GM19467 (cell line): ENCODE data around the gene KAT2B.
A peak's percentile ranks its signal among the peaks of the same experiment; 100 is the strongest.
"Not testable (repeated sequence)": the region's sequence is repeated elsewhere in the genome, so short reads cannot be mapped to it uniquely, and the experiment has no call there.

Source experiments
- ATAC-seq: cut with Tn5 transposase; IDR thresholded peaks from one replicate; pipeline ENCODE4 v1.9.1; 2021; ENCODE audit warnings: mild to moderate bottlenecking, moderate library complexity; ENCODE audit not compliant: unreplicated experiment

The KAT2B gene

GRCh38 chr3:20039765-20040547 lies at the start of gene KAT2B:
TSS of gene KAT2B (plus strand) at chr3:20040446. CDS start at chr3:20040478, 32 bp downstream.
- peak; percentile 54 for ATAC-seq

- no peak for ATAC-seq
Observed at GRCh38 chr3:19994796-19995195, 45.5 kb upstream of the KAT2B start.

GRCh38 chr3:19997502-19997901 lies 42.7 kb upstream of the KAT2B start:
- no peak for ATAC-seq

- ATAC-seq = no peak
Observed at GRCh38 chr3:20001932-20002331, 38.3 kb upstream of the KAT2B start.

GRCh38 chr3:20007960-20008359 lies 32.3 kb upstream of the KAT2B start:
- no peak for ATAC-seq

GRCh38 chr3:20008646-20009045 lies 31.6 kb upstream of the KAT2B start:
- no peak for ATAC-seq

- no peak for ATAC-seq
Observed at GRCh38 chr3:20012164-20012563, 28.1 kb upstream of the KAT2B start, which contains the start of gene PP2D1. TSS of gene PP2D1 (minus strand) at chr3:20012264. CDS start at chr3:20012072, 192 bp downstream.

- no peak for ATAC-seq
Observed at GRCh38 chr3:20013396-20013795, 26.9 kb upstream of the KAT2B start.

GRCh38 chr3:20015525-20015924 lies 24.7 kb upstream of the KAT2B start:
- no peak for ATAC-seq

GRCh38 chr3:20016076-20016475 lies 24.2 kb upstream of the KAT2B start:
- not testable (repeated sequence) for ATAC-seq

- ATAC-seq = no peak
Observed at GRCh38 chr3:20022954-20023622, 17.2 kb upstream of the KAT2B start.

- no peak for ATAC-seq
Observed at GRCh38 chr3:20023623-20024405, 16.4 kb upstream of the KAT2B start.

- ATAC-seq = no peak
Observed at GRCh38 chr3:20027136-20027535, 13.1 kb upstream of the KAT2B start.

- no peak for ATAC-seq
Observed at GRCh38 chr3:20028905-20029331, 11.3 kb upstream of the KAT2B start.

- not testable (repeated sequence) for ATAC-seq
Observed at GRCh38 chr3:20031939-20032338, 8.3 kb upstream of the KAT2B start.

- no peak for ATAC-seq
Observed at GRCh38 chr3:20035019-20035418, 5.2 kb upstream of the KAT2B start.

GRCh38 chr3:20037255-20037996 lies 2.8 kb upstream of the KAT2B start:
- ATAC-seq = no peak

GRCh38 chr3:20038699-20039465 lies 1.4 kb upstream of the KAT2B start:
- ATAC-seq = no peak

- ATAC-seq = no peak
Observed at GRCh38 chr3:20039466-20039764, 831 bp upstream of the KAT2B start.

GRCh38 chr3:20040548-20041196 lies 426 bp downstream of the KAT2B start:
- ATAC-seq = peak; percentile 34
